Activated CD4-positive, alpha-beta T cell treated with anti-CD3 and anti-CD28 coated beads for 24 hours (primary cell): ENCODE results near the gene ARID3A.
"Not testable (repeated sequence)": the region's sequence is repeated elsewhere in the genome, so short reads cannot be mapped to it uniquely, and the experiment has no call there.

Experiments
- DNase-seq, 2 donors: peaks; one replicate each; pipeline ENCODE4 v3.0.0-alpha.2; 2020; ENCODE audit warnings: low read depth in 2 of 2

The ARID3A gene

GRCh38 chr19:1017115-1017905, 91.5 kb downstream of the ARID3A start:
- no peak for DNase-seq

GRCh38 chr19:1017906-1018305, 92.1 kb downstream of the ARID3A start:
- DNase-seq = no peak

DNA sequence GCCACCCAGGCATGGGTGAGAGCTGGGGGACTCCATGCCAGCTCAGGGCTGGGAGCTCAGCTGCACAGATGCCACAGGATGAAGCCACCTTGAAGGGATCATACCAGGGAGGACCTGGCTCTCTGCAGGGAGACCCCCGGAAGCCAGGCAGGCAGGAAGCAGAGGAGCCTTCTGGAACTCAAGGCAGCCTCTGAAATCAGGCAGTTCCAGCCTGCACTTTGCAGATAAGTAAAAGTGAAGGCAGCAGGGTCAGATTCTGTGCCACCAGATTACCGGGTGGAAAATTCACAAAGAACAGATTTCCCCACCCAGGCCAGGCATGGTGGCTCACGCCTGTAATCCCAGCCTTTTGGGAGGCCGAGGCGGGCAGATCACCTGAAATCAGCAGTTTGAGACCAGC, 92.6 kb downstream of the ARID3A start:
- no peak for DNase-seq

- no peak for DNase-seq
Observed at GRCh38 chr19:1018932-1019615, 93.2 kb downstream of the ARID3A start.

- no peak for DNase-seq
Observed at GRCh38 chr19:1019616-1019961, 93.8 kb downstream of the ARID3A start.

- DNase-seq = no peak
Observed at GRCh38 chr19:1019980-1020867, 94.4 kb downstream of the ARID3A start.

GRCh38 chr19:1020868-1021425, 95.1 kb downstream of the ARID3A start, which contains the start of gene TMEM259:
TSS of gene TMEM259 (minus strand) at chr19:1021123. CDS start at chr19:1020996, 127 bp downstream.
- DNase-seq = peak; percentile 94 to 96

DNA sequence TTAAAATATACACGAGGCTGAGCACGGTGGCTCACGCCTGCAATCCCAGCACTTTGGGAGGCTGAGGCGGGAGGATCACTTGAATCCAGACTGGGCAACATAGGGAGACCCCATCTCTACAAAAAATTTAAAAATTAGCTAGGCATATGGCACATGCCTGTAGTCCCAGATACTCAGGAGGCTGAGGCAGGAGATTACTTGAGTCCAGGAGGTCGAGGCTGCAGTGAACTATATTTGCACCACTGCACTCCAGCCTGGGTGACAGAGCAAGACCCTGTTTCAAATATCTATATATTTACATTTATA, 98.0 kb downstream of the ARID3A start:
- DNase-seq = not testable (repeated sequence)

DNA sequence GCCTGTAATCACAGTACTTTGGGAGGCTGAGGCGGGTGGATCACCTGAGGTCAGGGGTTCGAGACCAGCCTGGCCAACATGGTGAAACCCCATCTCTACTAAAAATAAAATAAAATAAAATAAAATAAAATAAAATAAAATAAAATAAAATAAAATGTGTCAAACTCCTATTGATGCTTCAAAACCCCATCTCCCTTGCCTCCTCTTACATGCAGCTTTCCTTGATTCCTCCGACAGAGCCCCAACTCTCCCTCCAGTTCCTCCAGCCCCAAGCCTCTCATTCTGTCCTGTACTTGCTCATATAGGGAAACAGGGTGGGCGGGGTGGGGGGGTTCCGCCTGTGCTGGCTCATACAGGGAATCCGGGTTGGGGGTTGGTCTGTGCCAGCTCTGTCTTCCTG, 99.2 kb downstream of the ARID3A start:
- DNase-seq = not testable (repeated sequence)
